Stimulated activated CD8-positive, alpha-beta memory T cell treated with anti-CD3 and anti-CD28 coated beads, Interleukin-4, amount 100 ng/mL, for 1 hour (primary cell): Measurements from ENCODE around the gene PPP6R3.
A peak's percentile ranks its signal among the peaks of the same experiment; 100 is the strongest.

Experiments
- DNase-seq, 2 donors: peaks; one replicate each; pipeline ENCODE4 v3.0.0-alpha.2; 2020; ENCODE audit warnings: low read depth in 2 of 2, low spot score in 1 of 2

The PPP6R3 gene

DNA sequence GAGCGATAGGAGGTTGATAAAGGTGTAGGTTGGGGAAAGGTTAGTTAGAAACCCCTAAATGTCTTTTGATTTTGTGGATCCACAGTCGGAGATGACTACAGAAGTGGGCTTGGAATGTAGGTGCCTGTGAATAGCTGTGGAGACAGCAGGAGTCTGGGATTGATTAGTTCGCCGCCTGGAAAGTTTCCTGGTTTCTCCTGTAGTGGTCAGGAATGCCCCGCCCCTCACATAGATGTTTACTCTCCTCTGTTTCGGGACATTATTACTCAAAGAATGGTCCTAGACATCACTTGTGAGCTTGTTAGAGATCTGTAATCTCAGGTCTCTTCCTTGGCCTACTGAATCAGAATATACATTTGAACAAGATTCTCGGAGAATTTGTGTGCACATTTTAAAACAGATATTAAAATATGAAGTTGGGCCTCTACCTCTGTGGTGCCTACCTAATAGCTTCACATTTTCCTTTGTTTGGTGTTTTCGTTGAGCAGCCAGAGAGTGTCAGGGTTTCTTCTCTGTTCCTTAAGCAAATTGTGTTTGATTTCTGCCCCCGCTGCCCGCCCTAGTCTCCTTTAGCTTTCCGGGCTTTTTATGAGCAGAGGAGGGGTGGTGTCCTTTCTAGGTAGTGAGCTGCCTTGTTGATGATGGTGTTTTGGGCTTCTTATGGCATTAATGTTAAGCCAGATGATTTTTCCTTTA, 89.4 kb downstream of the PPP6R3 start:
- no peak for DNase-seq

DNA sequence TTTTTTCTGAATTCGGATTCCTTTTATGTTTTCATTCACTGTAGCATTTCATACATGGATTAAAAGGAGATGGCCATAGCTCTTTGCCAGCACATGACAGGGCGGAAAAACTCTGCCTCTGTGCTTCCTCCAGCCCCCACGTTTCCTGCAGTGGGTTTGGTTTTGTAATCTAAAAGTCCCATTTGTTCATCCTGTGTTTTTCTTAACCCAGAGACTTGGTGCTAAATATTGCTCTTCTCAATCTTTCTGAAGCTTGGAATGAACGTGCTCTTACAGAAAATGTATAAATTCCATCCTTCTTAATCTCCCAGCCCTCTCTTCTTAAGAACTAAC, 89.9 kb downstream of the PPP6R3 start:
- no peak for DNase-seq

DNA sequence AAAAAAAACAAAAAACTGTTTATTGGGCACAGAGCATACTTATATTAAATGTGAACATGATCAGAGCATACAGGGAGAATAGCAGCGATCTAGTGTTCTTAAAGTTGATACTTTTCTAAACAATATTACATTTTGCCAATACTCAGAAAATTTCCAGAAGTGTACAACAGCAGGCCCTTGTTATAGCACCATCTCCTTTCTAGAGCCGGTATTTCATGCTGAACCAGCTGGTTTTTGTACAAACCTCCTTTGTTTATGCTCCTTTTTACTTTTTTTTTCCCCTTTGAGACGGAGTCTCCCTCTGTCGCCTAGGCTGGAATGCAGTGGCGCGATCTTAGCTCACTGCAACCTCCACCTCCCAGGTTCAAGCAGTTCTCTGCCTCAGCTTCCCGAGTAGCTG, 90.7 kb downstream of the PPP6R3 start:
- no peak for DNase-seq

DNA sequence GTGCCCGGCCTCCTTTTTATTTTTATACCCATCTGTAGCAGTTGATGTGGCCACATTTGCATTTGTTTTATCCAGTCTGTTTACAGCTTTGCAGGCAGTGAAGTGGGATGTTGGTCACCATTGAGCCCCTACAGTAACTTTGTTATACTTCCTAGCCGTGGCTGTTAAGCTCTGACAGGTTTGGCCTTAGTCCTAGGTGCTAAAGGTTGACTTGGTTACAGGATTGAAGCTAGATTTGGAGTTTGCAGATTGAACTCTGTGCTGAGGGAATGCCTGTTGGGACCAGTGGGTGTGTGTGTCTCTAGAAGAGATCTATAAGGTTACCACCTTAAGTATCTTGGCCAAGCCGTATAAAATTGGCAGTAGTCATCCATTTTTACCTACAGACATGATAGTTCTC, 91.2 kb downstream of the PPP6R3 start:
- DNase-seq = no peak

DNA sequence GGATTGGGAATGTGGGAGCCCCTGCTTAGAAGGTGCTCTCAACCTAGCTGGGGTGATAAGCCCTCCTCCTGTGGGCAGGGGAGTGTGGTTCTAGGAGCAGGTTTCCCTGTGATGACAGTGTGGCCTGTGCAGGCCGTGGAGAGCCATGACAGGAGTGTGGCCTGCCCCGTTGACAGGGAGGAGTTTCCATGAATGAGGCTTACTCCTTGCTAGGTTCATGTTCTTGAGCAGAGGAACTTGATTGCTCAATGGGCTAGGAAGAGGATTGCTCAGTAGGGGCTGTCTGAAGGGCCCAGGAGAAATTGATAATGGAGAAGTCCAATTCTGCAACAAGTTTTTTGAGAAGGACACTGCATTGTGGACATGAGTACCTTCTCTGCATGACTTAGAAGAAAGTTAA, 92.0 kb downstream of the PPP6R3 start:
- no peak for DNase-seq

DNA sequence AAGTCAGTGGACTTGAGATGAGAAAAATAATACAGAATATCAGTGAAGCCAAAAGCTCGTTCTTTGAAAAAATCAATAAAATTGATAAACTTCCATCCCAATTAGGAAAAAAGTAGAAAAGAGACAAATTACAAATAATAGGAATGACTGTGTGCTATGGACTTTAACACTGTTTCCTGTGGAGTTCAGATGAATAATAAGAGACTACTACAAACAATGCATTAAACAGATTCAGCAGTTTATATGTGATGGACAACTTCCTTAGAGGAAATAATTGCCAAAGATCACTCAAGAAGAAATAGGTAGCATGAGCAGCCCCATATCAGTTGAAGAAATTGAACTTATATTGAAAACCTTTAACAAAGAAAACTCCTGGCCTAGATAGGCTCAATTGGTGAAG, 99.7 kb downstream of the PPP6R3 start:
- DNase-seq = no peak

DNA sequence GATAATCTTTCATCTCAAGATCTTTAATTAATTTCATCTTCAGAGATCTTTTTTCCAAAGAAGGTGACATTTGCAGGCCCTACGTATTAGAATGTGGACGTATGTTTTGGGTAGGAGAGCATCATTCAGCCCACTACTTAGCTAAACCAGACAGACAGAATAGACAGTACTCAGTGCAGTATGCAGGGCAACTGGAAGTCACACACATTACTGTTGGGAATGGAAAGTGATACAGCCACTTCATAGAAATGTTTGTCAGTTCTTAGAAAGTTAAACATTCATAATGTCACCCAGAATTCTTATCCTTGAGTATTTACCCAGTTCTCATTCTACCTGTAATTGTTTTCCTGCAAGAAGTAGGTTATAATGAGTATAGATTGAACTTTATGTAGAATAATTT, 102.9 kb downstream of the PPP6R3 start:
- no peak for DNase-seq

DNA sequence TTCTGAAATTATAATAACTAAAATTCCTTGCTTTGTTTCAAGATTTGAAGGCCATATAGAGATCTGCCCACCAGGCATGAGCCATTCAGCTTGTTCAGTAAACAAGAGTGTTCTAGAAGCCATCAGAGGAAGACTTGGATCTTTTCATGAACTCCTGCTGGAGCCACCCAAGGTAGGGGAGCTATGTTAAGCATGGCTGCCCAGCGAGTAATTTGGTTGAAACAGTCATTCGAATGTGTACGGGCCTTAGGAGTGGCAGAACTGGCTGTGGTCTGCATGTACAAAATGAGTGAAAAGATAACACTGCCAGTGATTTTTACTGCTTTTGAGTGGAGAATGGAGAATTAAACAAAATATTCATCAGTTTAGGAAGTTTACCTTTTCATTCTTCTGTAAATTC, 103.7 kb downstream of the PPP6R3 start:
- no peak for DNase-seq

DNA sequence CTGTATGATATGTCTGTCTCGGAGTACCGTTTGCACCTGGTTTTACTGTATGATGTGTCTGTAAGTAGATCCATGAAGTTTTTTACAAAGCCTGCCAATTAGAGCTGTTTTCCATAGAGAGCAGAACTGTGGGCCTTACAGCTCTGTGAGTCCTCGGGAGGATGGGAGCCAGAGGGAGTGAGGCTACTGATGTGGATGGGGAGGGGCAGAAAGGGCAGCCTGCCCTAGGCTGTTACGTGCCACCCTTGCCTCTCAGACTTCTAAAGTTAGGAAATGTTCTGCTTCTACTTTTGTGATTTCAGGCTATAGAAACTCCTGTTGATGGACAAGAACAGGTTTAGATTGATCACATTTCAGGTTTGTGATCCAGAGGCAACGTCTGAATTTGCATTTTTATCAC, 105.2 kb downstream of the PPP6R3 start:
- no peak for DNase-seq

DNA sequence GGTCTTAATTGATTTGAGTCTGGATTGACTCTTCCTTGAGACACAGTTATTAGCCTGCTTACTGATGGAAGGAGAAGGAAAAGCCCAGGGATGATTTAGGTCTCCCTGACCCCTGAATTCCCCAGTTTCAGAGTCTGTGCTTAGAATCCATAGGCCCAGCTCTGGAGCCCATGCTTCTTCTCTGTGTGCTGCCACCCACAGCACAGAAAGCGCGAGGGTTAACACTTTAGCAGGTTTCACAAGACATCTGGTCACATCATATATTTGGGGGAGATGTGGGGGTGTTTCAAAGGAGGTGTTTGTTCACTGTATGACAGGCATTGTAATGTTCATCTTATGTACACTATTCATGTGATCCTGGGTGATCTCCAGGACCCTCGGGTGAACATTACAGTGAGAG, 107.0 kb downstream of the PPP6R3 start:
- DNase-seq = no peak

DNA sequence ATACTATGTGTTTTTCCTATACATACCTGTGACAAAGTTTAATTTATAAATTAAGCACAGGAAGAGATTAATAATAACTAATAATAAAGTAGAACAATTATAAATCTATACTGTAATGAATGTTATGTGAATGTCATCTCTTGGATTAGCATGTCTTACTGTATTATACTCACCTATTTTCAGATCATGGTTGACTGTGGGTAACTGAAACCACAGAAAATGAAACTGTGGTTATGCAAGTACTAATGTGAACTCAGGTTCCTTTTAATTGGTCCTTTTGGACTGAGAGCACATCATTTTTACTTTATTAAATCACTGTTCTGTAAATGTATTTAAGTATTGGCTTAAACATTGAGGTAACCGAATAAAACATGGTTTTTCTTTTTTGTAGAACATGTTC, 108.8 kb downstream of the PPP6R3 start:
- DNase-seq = no peak

DNA sequence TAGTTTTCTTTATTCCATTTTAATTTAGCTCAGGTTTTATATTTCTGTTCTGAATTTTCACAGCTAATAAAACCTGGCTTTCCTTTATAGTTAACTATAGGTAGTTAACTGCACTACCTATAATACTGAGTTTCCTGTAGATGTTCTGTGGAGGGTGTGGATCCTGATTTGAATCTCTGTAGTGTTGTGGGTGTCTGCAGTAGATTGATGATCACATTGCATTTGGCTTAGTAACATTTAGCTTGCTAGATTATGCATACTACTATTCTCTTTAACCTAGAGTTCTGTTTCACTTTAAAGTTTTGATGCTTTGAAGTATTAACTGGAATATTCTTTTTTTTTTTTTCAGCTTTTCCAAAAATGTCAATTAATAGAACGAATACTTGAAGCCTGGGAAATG, 110.1 kb downstream of the PPP6R3 start:
- DNase-seq = no peak

DNA sequence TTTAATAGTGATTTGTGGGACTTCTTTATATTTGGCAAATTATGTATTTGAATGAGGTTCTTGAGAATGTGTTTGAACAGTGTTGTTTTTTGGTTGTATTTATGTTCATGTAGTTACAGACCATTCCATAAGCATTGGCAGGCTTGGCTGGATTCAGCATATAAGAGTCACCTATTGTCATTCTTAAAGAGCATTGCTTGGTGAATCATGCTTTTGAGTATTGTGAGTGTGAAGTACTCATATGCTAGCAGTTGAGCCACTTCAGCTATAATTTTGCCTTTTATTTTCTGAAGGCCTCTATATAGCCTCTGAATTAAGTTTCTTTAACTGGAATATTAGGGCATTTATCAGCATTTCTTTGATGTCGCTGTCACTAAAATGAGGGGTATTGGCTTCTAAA, 113.8 kb downstream of the PPP6R3 start:
- DNase-seq = no peak

DNA sequence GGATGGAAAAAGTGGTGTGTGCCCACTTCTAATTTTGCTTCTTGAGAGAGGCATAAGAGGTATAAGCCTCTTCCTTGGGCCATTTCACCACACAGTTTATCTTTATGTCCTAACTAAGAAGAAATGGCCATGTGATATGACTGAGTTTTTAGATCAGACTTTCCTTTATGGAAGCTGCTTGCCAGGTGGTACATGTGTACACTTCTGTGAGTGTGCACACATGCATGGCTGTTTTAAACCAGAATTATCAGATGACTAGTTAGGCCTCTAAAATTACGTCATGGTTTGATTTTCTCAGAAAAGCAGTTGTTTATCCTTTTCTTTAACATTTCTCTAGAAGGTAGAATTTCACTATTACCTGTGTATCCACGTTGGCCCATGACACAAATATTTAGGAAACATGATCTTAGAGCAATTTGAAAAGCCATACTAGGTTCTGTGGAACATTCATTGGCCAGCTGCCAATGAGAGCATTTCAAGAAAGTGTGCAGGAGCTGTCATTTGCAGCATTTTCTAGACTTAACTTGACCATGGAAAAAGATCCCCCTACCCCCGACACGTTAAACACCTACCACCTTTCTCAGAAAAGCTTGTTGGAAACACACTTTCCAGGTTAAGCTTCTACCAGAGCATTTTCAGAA, 114.6 kb downstream of the PPP6R3 start:
- no peak for DNase-seq

DNA sequence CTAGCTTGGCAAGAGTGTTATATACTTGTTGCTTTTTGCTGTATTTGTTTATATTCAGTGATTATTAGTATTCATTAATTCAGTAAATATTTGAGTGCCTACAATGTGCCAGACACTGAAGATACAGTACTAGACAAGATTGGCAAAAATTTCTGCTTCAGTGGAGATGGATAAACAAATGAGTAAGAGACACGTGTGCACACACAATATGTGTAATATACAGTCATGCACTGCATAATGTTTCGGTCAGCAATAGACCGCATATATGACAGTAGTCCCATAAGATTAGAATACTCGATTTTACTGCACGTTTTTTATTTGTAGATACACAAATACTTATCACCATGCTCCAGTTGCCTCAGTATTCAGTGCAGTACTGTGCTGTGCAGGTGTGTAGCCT, 118.9 kb downstream of the PPP6R3 start:
- DNase-seq = no peak

DNA sequence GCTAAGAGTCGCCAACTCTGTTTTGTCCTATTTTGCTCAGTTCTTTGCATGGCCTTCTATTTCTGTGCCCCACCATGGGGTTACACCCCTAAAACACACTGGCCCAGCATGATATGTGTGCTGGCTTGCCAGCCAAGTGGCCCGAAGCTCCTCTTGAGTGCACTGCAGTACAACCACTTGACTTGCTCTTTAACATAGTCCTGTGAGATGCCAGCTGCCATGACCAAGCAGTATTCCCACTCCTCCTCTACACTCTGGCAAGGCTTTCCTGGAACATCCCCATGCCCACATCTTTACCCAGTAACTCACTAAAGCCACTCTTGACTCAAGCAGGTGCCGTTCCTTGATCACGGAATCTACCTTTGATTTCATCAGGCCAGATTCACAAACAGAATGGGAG, 120.9 kb downstream of the PPP6R3 start:
- no peak for DNase-seq

DNA sequence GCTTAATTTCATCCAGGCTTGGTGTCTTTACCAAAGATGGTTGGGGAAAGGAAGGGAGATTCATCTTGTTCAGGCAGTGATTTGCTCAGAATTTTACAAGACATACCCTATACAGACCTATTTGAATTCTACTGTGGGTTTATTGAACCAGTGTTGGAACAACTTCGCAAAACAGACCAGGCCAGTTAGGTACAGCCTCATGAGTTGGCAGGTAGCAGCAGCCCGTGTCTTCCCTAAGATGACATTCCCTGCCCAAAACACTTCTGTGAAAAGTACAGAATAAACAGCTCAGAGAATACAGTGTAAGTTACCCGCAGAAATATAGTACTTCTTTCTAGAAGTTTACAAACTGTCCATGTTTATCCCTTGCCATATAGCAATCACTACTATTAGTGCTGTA, 121.3 kb downstream of the PPP6R3 start:
- no peak for DNase-seq

DNA sequence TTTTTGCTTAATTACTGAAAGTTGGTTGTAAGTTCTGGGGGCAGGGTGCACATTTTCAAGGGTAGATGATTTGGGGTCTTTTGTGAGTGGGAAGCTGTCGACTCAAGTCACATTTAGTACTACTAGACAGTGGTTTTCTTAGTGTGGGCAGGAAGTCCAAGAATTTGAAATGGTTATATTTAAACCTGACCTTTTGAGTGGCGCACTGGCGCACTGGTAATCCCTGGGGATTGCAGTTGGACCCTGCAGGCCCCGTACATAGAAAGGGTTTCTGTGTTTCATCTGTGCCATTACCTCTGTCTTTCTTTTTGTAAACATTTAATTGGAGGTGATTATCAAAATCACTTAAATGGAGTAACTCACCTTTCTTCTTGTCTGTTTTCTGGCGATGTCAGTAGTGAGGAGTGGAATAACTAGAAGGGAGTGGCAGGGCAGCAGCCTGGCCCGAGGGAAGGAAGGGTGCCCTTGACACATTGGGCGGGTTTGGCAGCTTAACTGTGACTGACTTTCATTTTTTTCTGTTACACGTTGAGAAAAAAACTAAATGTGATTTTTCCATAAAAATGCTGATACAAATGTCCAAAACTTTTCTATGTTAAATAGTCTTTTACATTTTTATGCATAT, 122.0 kb downstream of the PPP6R3 start:
- no peak for DNase-seq

DNA sequence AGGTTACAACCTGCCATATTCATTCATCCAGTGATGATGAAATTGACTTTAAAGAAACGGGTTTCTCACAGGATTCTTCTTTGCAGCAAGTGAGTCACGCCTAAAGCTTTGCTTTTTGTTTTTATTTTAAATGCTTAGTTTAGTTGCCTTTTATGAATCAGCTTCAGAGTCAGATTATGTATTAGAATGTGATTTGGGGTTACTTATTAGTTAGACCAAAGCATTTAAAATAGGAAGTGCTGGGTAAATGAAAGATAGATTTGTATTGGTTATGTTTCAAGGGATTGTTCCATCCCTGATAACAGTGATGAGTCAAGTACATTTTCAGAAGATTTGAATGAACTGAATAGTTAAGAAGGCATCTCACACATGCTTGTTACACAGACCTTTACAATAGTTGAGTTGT, 122.5 kb downstream of the PPP6R3 start:
- DNase-seq = no peak

DNA sequence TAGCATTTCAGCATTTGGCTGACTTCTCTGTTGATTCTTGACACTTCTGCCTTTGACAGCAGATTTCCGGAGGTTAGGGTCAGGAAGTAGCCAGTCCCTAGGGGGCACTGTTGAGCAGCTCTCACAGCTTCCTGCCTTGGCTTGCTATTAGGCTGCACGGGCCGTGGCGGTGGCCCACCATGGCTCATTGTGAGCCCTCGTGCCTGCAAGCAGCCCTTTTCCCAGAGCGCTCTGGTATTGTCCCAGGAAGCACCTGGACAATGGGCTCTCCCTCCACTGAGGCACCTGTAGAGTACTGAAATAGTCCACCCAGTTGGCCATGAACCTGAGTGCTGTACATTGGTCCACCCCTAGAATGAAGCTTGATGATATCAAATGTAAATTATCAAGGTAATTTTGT, 123.5 kb downstream of the PPP6R3 start:
- DNase-seq = peak; percentile 6 to 12

DNA sequence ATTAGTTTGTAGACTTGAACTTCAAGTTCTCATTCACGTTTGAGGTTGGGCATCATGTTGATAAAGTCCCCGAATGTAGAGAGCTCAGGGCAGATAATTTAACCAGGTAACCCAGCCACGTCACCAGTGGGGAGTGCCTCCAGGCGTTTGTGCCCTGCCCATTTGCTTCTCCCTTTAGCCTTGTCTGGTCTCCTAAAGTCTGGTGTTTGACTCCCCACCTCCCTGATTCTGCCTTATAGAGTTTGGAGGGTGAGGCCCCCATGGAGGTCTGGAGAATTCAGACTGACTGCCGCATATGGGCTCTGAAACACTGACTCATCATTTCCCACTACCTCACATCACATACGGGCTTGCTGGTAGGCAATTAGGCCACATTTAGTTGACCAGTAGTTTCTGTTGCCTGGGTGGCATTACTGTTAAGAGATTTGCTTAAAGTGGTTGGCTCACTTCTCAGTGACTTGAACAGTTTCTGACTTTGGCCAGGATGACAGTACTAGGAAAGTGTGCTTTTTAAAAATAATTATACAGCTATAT, 124.5 kb downstream of the PPP6R3 start:
- DNase-seq = no peak

DNA sequence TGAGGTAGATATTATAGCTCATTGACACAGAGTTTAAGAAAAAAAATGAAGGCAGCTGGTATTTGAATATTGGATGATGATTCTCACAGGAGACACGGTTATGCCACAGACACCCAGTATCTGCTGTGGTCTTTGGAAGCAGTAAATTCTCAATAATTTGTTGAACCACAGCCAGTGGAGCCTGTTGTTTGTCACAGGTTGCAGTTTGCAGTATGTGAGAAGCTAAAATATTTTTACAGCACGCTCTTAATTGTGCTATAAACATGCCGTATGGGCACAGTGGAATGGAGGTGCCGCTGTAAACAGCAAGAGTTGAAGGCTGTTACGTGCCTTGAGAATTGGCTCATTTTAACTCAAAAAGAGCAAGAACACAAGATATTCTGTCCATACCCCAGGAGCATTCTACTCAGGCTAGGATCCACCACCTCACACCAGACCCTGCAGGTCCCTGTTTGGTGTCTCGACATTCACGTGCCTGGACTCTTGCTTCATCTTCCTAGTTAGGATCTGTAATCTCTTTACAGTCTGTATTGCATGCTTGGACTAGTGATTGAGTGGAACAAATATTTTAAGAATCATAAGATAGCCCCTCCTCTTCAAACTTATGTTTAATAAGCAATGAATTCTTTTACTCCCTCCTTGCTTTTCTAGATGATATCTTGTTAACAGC, 129.1 kb downstream of the PPP6R3 start:
- DNase-seq = no peak
